GM03348 (cell line): ENCODE measurements around the gene SPTB.
"Not testable (repeated sequence)": the region's sequence is repeated elsewhere in the genome, so short reads cannot be mapped to it uniquely, and the experiment has no call there.

Experiments used
- DNase-seq: peaks from one replicate; pipeline ENCODE4 v3.0.0; 2012; ENCODE audit warnings: low spot score

SPTB gene

GRCh38 chr14:64879635-64880220, at the start of gene SPTB:
SPTB (minus strand) TSS chr14:64879907; CDS start chr14:64823094, 56,813 bp downstream.
- DNase-seq, result peak; percentile 20

GRCh38 chr14:64929014-64929359, 49.3 kb upstream of the SPTB start:
- DNase-seq, result no peak

- no peak for DNase-seq
Observed at GRCh38 chr14:64928239-64929013, 48.7 kb upstream of the SPTB start.

GRCh38 chr14:64927031-64927430, 47.3 kb upstream of the SPTB start:
- no peak for DNase-seq

- DNase-seq, result no peak
Observed at GRCh38 chr14:64926398-64926995, 46.8 kb upstream of the SPTB start.

- DNase-seq, result no peak
Observed at GRCh38 chr14:64923015-64923414, 43.3 kb upstream of the SPTB start.

GRCh38 chr14:64920465-64920864, 40.8 kb upstream of the SPTB start:
- DNase-seq, result no peak

- no peak for DNase-seq
Observed at GRCh38 chr14:64919618-64920017, 39.9 kb upstream of the SPTB start.

- DNase-seq, result no peak
Observed at GRCh38 chr14:64919215-64919614, 39.5 kb upstream of the SPTB start.

- peak; percentile 54 for DNase-seq
Observed at GRCh38 chr14:64918216-64918615, 38.5 kb upstream of the SPTB start.

- DNase-seq, result no peak
Observed at GRCh38 chr14:64915797-64916196, 36.1 kb upstream of the SPTB start.

- no peak for DNase-seq
Observed at GRCh38 chr14:64915029-64915424, 35.3 kb upstream of the SPTB start.

- DNase-seq, result peak; percentile 97
Observed at GRCh38 chr14:64914237-64915028, 34.7 kb upstream of the SPTB start, which contains the start of gene CHURC1. CHURC1 (plus strand) TSS chr14:64914455; CDS start chr14:64914496, 41 bp downstream.

- DNase-seq, result not testable (repeated sequence)
Observed at GRCh38 chr14:64913477-64913876, 33.8 kb upstream of the SPTB start.

GRCh38 chr14:64912261-64912660, 32.6 kb upstream of the SPTB start:
- DNase-seq, result no peak

- peak; percentile 48 for DNase-seq
Observed at GRCh38 chr14:64910847-64911495, 31.3 kb upstream of the SPTB start.

GRCh38 chr14:64906022-64906421, 26.3 kb upstream of the SPTB start:
- no peak for DNase-seq

- DNase-seq, result no peak
Observed at GRCh38 chr14:64899958-64900357, 20.3 kb upstream of the SPTB start.

GRCh38 chr14:64891839-64892375, 12.2 kb upstream of the SPTB start:
- peak; percentile 61 for DNase-seq

GRCh38 chr14:64891173-64891838, 11.6 kb upstream of the SPTB start:
- DNase-seq, result no peak

GRCh38 chr14:64889352-64889751, 9.6 kb upstream of the SPTB start:
- no peak for DNase-seq
